HUES6 (cell line): Measurements from ENCODE around the gene LRRC36.
"Not testable (repeated sequence)": the region's sequence is repeated elsewhere in the genome, so short reads cannot be mapped to it uniquely, and the experiment has no call there.

ENCODE experiments used
- H3K27ac ChIP-seq: 2 replicates; pipeline ENCODE4 v1.7.0; 2013; ENCODE audit warnings: low read depth, mild to moderate bottlenecking, low read length, inconsistent platforms
- H3K27me3 ChIP-seq: 2 replicates; pipeline ENCODE4 v1.6.1; 2013; ENCODE audit warnings: low read length; ENCODE audit not compliant: control insufficient read depth, insufficient read depth
- H3K36me3 ChIP-seq: 2 replicates; pipeline ENCODE4 v1.6.1; 2013; ENCODE audit warnings: low read length; ENCODE audit not compliant: control insufficient read depth, insufficient read depth
- H3K4me1 ChIP-seq: 2 replicates; pipeline ENCODE4 v1.6.1; 2013; ENCODE audit warnings: low read length; ENCODE audit not compliant: control insufficient read depth, insufficient read depth
- H3K4me3 ChIP-seq: 2 replicates; pipeline ENCODE4 v1.5.1; 2013; ENCODE audit warnings: low read depth, low read length
- H3K9ac ChIP-seq: one replicate; pipeline ENCODE4 v1.6.1; 2013; ENCODE audit warnings: mild to moderate bottlenecking, low read length
- H3K9me3 ChIP-seq: 2 replicates; pipeline ENCODE4 v1.6.1; 2013; ENCODE audit warnings: low read depth, low read length; ENCODE audit not compliant: control insufficient read depth, insufficient read depth

The LRRC36 gene

GRCh38 chr16:67407788-67408452, 81.3 kb downstream of the LRRC36 start:
- Histone ChIP-seq H3K9me3 (no peaks in the 10 kb centered on the region), H3K36me3 (no peaks in the 10 kb centered on the region), H3K4me3 (no peak overlapping the region), H3K27me3 (no peaks in the 10 kb centered on the region), H3K27ac (no peak overlapping the region), H3K9ac (no peak overlapping the region), H3K4me1 (peaks cover 28% of the 10 kb centered on the region)

- Histone ChIP-seq H3K4me3 (no peak overlapping the region), H3K4me1 (peaks cover 32% of the 10 kb centered on the region), H3K27me3 (no peaks in the 10 kb centered on the region), H3K9ac (no peak overlapping the region), H3K36me3 (no peaks in the 10 kb centered on the region), H3K9me3 (no peaks in the 10 kb centered on the region), H3K27ac (no peak overlapping the region)
Measured at GRCh38 chr16:67409631-67410030, 83.0 kb downstream of the LRRC36 start.

GRCh38 chr16:67411339-67411738, 84.7 kb downstream of the LRRC36 start:
- Histone ChIP-seq H3K9me3 (no peaks in the 10 kb centered on the region), H3K36me3 (no peaks in the 10 kb centered on the region), H3K4me1 (peaks cover 27% of the 10 kb centered on the region), H3K9ac (no peak overlapping the region), H3K27ac (no peak overlapping the region), H3K4me3 (no peak overlapping the region), H3K27me3 (no peaks in the 10 kb centered on the region)

GRCh38 chr16:67412294-67412693, 85.7 kb downstream of the LRRC36 start:
- Histone ChIP-seq H3K9me3 (no peaks in the 10 kb centered on the region), H3K4me1 (peaks cover 20% of the 10 kb centered on the region), H3K27ac (no peak overlapping the region), H3K4me3 (no peak overlapping the region), H3K36me3 (no peaks in the 10 kb centered on the region), H3K9ac (no peak overlapping the region), H3K27me3 (no peaks in the 10 kb centered on the region)

GRCh38 chr16:67413978-67414911, 87.6 kb downstream of the LRRC36 start:
- no peak overlapping the region for H3K9ac ChIP-seq

GRCh38 chr16:67415421-67415820, 88.8 kb downstream of the LRRC36 start:
- Histone ChIP-seq H3K4me3 (peak overlapping the region; percentile 71), H3K4me1 (peaks cover 17% of the 10 kb centered on the region), H3K9ac (peak overlapping the region; percentile 52)
- not testable (repeated sequence) for H3K27ac ChIP-seq, H3K27me3 ChIP-seq, H3K9me3 ChIP-seq, H3K36me3 ChIP-seq

More at GRCh38 chr16:67413978-67414911, 87.6 kb downstream of the LRRC36 start:
- no peaks in the 10 kb centered on the region for H3K9me3 ChIP-seq
- H3K4me1 ChIP-seq: peaks cover 14% of the 10 kb centered on the region
- no peaks in the 10 kb centered on the region for H3K27me3 ChIP-seq
- H3K36me3 ChIP-seq: no peaks in the 10 kb centered on the region
- no peak overlapping the region for H3K27ac ChIP-seq
- H3K4me3 ChIP-seq: no peak overlapping the region

GRCh38 chr16:67415872-67416793, 89.5 kb downstream of the LRRC36 start, which contains the start of gene ZDHHC1:
TSS of gene ZDHHC1 (minus strand) at chr16:67416477. CDS start at chr16:67407775, 8,702 bp downstream.
- Histone ChIP-seq H3K4me3 (peak within 1 kb of the TSS; percentile 71), H3K36me3 (no peaks in the 10 kb centered on the region), H3K9ac (peak within 1 kb of the TSS; percentile 52), H3K4me1 (peaks cover 21% of the 10 kb centered on the region), H3K9me3 (peaks cover 3% of the 10 kb centered on the region; the same call in 1 of the 2 replicates), H3K27ac (0 out of 2 replicates have a peak within 1 kb of the TSS, but pooled peaks have one; percentile 53), H3K27me3 (no peaks in the 10 kb centered on the region)

- Histone ChIP-seq H3K9me3 (peaks cover 3% of the 10 kb centered on the region; the same call in 1 of the 2 replicates), H3K27me3 (no peaks in the 10 kb centered on the region), H3K4me1 (peaks cover 29% of the 10 kb centered on the region), H3K27ac (no peak overlapping the region), H3K9ac (no peak overlapping the region), H3K4me3 (no peak overlapping the region), H3K36me3 (no peaks in the 10 kb centered on the region)
Measured at GRCh38 chr16:67417333-67418061, 90.9 kb downstream of the LRRC36 start.

GRCh38 chr16:67419502-67419901, 92.9 kb downstream of the LRRC36 start:
- H3K27ac ChIP-seq: no peak overlapping the region
- H3K4me1 ChIP-seq: peaks cover 38% of the 10 kb centered on the region
- no peaks in the 10 kb centered on the region for H3K27me3 ChIP-seq
- no peak overlapping the region for H3K4me3 ChIP-seq
- peaks cover 3% of the 10 kb centered on the region; the same call in 1 of the 2 replicates for H3K9me3 ChIP-seq
- no peaks in the 10 kb centered on the region for H3K36me3 ChIP-seq
- H3K9ac ChIP-seq: no peak overlapping the region

- Histone ChIP-seq H3K36me3 (no peaks in the 10 kb centered on the region), H3K4me1 (peaks cover 40% of the 10 kb centered on the region), H3K9me3 (peaks cover 3% of the 10 kb centered on the region; the same call in 1 of the 2 replicates), H3K27me3 (no peaks in the 10 kb centered on the region), H3K4me3 (no peak overlapping the region), H3K9ac (no peak overlapping the region), H3K27ac (no peak overlapping the region)
Measured at GRCh38 chr16:67419931-67420330, 93.3 kb downstream of the LRRC36 start.
